GM23338 (cell line): Measurements from ENCODE around the gene IDH1. TPM values are rescaled to one million over a fixed set of nuclear protein-coding genes. Genes with fewer than 3 reads are reported as not detected.

Experiments
- ATAC-seq: fragments of 200-7000 bp; cut with Tn5 transposase; 3 replicates; pipeline ENCODE4 v1.9.1; 2020
- DNase-seq: peaks from one replicate; pipeline ENCODE4 v3.0.0-alpha.2; 2015; ENCODE audit warnings: low spot score
- H2AFZ ChIP-seq: fragments of 200-600 bp; sonication (generic); 2 replicates; pipeline ENCODE4 v1.8.0; 2016; ENCODE audit warnings: antibody characterized with exemption, mild to moderate bottlenecking, moderate library complexity
- H3F3A ChIP-seq: fragments of 200-600 bp; sonication (generic); replicated peaks from 2 replicates; pipeline ENCODE4 v1.8.0; 2017; ENCODE audit warnings: antibody characterized with exemption, mixed run types, low read depth
- H3K27ac ChIP-seq: fragments of 200-600 bp; sonication (generic); 2 replicates; pipeline ENCODE4 v1.6.1; 2016; ENCODE audit warnings: low read depth
- H3K27me3 ChIP-seq: fragments of 200-600 bp; sonication (generic); 2 replicates; pipeline ENCODE4 v1.8.0; 2016; ENCODE audit warnings: mild to moderate bottlenecking, mixed run types, moderate library complexity; ENCODE audit not compliant: insufficient read depth
- H3K36me3 ChIP-seq: fragments of 200-600 bp; sonication (generic); 2 replicates; pipeline ENCODE4 v1.8.0; 2016; ENCODE audit warnings: mild to moderate bottlenecking; ENCODE audit not compliant: insufficient read depth
- H3K4me1 ChIP-seq: fragments of 200-600 bp; sonication (generic); 2 replicates; pipeline ENCODE4 v1.8.0; 2016; ENCODE audit warnings: mild to moderate bottlenecking, moderate library complexity; ENCODE audit not compliant: insufficient read depth
- H3K4me2 ChIP-seq: fragments of 200-600 bp; sonication (generic); 2 replicates; pipeline ENCODE4 v1.7.1; 2017; ENCODE audit warnings: mixed run types
- H3K4me3 ChIP-seq: fragments of 200-600 bp; sonication (generic); 2 replicates; pipeline ENCODE4 v1.6.1; 2016; ENCODE audit warnings: mixed run types
- H3K79me2 ChIP-seq: fragments of 200-600 bp; sonication (generic); replicated peaks from 2 replicates; pipeline ENCODE4 v1.8.0; 2017; ENCODE audit warnings: mild to moderate bottlenecking; ENCODE audit not compliant: insufficient read depth
- H3K9me2 ChIP-seq: fragments of 200-600 bp; sonication (generic); 2 replicates; pipeline ENCODE4 v1.8.0; 2017; ENCODE audit not compliant: insufficient read depth
- H4K20me1 ChIP-seq: fragments of 200-600 bp; sonication (generic); replicated peaks from 2 replicates; pipeline ENCODE4 v1.8.0; 2017; ENCODE audit warnings: mild to moderate bottlenecking; ENCODE audit not compliant: insufficient read depth
- H3K27ac Mint-ChIP-seq: 2 replicates; pipeline ENCODE4 v1.8.0; 2020; ENCODE audit warnings: inconsistent platforms, mild to moderate bottlenecking, moderate library complexity, mixed read lengths
- H3K27me3 Mint-ChIP-seq: 3 replicates; pipeline ENCODE4 v1.8.0; 2022; ENCODE audit warnings: low read depth, mild to moderate bottlenecking, moderate library complexity, mixed read lengths, inconsistent platforms; ENCODE audit not compliant: insufficient read depth, poor library complexity
- H3K36me3 Mint-ChIP-seq: 3 replicates; pipeline ENCODE4 v1.8.0; 2021; ENCODE audit warnings: low read depth, mild to moderate bottlenecking, inconsistent platforms, moderate library complexity, mixed read lengths
- H3K4me1 Mint-ChIP-seq: 3 replicates; pipeline ENCODE4 v1.8.0; 2020; ENCODE audit warnings: mild to moderate bottlenecking, inconsistent platforms, mixed read lengths
- H3K4me3 Mint-ChIP-seq: 3 replicates; pipeline ENCODE4 v1.8.0; 2021; ENCODE audit warnings: moderate library complexity, mild to moderate bottlenecking, inconsistent platforms, mixed read lengths
- H3K9me3 Mint-ChIP-seq: 3 replicates; pipeline ENCODE4 v1.8.0; 2020; ENCODE audit warnings: moderate library complexity, mild to moderate bottlenecking, inconsistent platforms, mixed read lengths
- CREB1 ChIP-seq: fragments of 250-450 bp; sonication (Bioruptor Pico); IDR thresholded peaks from 2 replicates; pipeline ENCODE4 v1.5.0; 2020; ENCODE audit warnings: low read depth, mild to moderate bottlenecking, moderate library complexity
- CTCF ChIP-seq, 2 experiments: fragments of 200-600 bp in 1 of 2; sonication (generic) in 1 of 2; conservative IDR thresholded peaks; 2 replicates each; pipeline versions ENCODE4 v1.5.1 to v1.6.1; 2016 to 2017; ENCODE audit warnings: antibody characterized with exemption in 2 of 2, low read depth in 2 of 2, mild to moderate bottlenecking in 2 of 2, moderate library complexity in 1 of 2
- ETS1 ChIP-seq: IDR thresholded peaks from 2 replicates; pipeline ENCODE4 v1.6.1; 2016; ENCODE audit warnings: antibody characterized with exemption
- EZH2 ChIP-seq: fragments of 200-600 bp; sonication (generic); IDR thresholded peaks from one replicate; pipeline ENCODE4 v1.8.0; 2017; ENCODE audit warnings: antibody characterized with exemption, mild to moderate bottlenecking, low read depth; ENCODE audit not compliant: unreplicated experiment
- EZH2phosphoT487 ChIP-seq: fragments of 200-600 bp; sonication (generic); IDR thresholded peaks from one replicate; pipeline ENCODE4 v1.8.1; 2018; ENCODE audit warnings: antibody characterized with exemption; ENCODE audit not compliant: unreplicated experiment
- JUNB ChIP-seq: IDR thresholded peaks from one replicate; pipeline ENCODE4 v1.6.1; 2016; ENCODE audit warnings: antibody characterized with exemption; ENCODE audit not compliant: unreplicated experiment
- NANOG ChIP-seq: IDR thresholded peaks from 2 replicates; pipeline ENCODE4 v1.6.1; 2016; ENCODE audit warnings: antibody characterized with exemption, borderline replicate concordance
- POLR2AphosphoS5 ChIP-seq: IDR thresholded peaks from 2 replicates; pipeline ENCODE4 v1.6.1; 2016; ENCODE audit warnings: antibody characterized with exemption, low read depth
- REST ChIP-seq: IDR thresholded peaks from one replicate; pipeline ENCODE4 v1.6.1; 2018; ENCODE audit warnings: antibody characterized with exemption; ENCODE audit not compliant: unreplicated experiment
- STAT1 ChIP-seq: IDR thresholded peaks from one replicate; pipeline ENCODE4 v1.6.1; 2016; ENCODE audit warnings: antibody characterized with exemption; ENCODE audit not compliant: unreplicated experiment
- ZNF114 ChIP-seq: fragments of 250-450 bp; sonication (Bioruptor Pico); IDR thresholded peaks from 2 replicates; pipeline ENCODE4 v1.5.0; 2020; ENCODE audit warnings: mild to moderate bottlenecking, moderate library complexity
- ZNF331 ChIP-seq: fragments of 250-450 bp; sonication (Bioruptor Pico); IDR thresholded peaks from 2 replicates; pipeline ENCODE4 v1.5.0; 2020; ENCODE audit warnings: low read depth, mild to moderate bottlenecking, moderate library complexity
- ZNF462 ChIP-seq: fragments of 250-450 bp; sonication (Bioruptor Pico); IDR thresholded peaks from 2 replicates; pipeline ENCODE4 v1.5.0; 2020; ENCODE audit warnings: mild to moderate bottlenecking, moderate library complexity
- polyA plus RNA-seq: library from polyadenylated mRNA; unstranded; fragments of >200 nt; fragmentation: Nextera tagmentation; extraction: Ambion mirVana; gene quantifications from 2 replicates; pipeline ENCODE4 v1.2.1, GENCODE V29; 2016
- total RNA-seq: library from RNA; depleted of rRNA; stranded (reverse); fragments of >200 nt; shearing (Covaris generic); gene quantifications from 2 replicates; pipeline ENCODE4 v1.2.3, GENCODE V29; 2014

Gene IDH1
- total and polyA plus RNA-seq, 2 experiments from 2014 or later = 315 to 536 TPM

- Histone ChIP-seq H3K4me2 (no peak overlapping the region), H3K79me2 (peaks cover 22% of the 10 kb centered on the region), H3K27ac (no peak overlapping the region), H3K36me3 (peaks cover 86% of the 10 kb centered on the region), H4K20me1 (no peaks in the 10 kb centered on the region), H3K4me3 (no peak overlapping the region), H2AFZ (no peak overlapping the region), H3F3A (peaks cover 10% of the 10 kb centered on the region; the same call in 1 of the 2 replicates), H3K9me2 (no peaks in the 10 kb centered on the region), H3K27me3 (no peaks in the 10 kb centered on the region), H3K4me1 (no peaks in the 10 kb centered on the region)
- H3K9me3 Mint-ChIP-seq = no peaks in the 10 kb centered on the region
- H3K4me3 Mint-ChIP-seq = no peak overlapping the region
- no peaks in the 10 kb centered on the region for H3K27me3 Mint-ChIP-seq
- peaks cover 12% of the 10 kb centered on the region; the same call in 2 of the 3 replicates for H3K4me1 Mint-ChIP-seq
- ATAC-seq (no peak), DNase-seq (no peak)
- peaks cover 98% of the 10 kb centered on the region for H3K36me3 Mint-ChIP-seq
- TF ChIP-seq EZH2 (no peak), POLR2AphosphoS5 (no peak), NANOG (no peak), EZH2phosphoT487 (no peak), ZNF462 (CRISPR knock-in tag) (no peak), ETS1 (no peak), CTCF (conservative IDR thresholded peaks at IDR 0.05; ENCODE audit: low read depth in 2 of 2) (no peak), STAT1 (no peak), REST (no peak), ZNF331 (CRISPR knock-in tag) (no peak), JUNB (no peak), ZNF114 (CRISPR knock-in tag) (no peak), CREB1 (CRISPR knock-in tag) (no peak)
- no peak overlapping the region; the same call in 1 of the 2 replicates for H3K27ac Mint-ChIP-seq
Observed at GRCh38 chr2:208245746-208246145, 9.1 kb downstream of the IDH1 start.
